Activated CD4-positive, alpha-beta T cell treated with anti-CD3 and anti-CD28 coated beads for 24 hours (primary cell): ENCODE results near the gene PRKN.

ENCODE experiments used
- DNase-seq, 2 donors: peaks; one replicate each; pipeline ENCODE4 v3.0.0-alpha.2; 2020; ENCODE audit warnings: low read depth in 2 of 2

Gene PRKN

DNA sequence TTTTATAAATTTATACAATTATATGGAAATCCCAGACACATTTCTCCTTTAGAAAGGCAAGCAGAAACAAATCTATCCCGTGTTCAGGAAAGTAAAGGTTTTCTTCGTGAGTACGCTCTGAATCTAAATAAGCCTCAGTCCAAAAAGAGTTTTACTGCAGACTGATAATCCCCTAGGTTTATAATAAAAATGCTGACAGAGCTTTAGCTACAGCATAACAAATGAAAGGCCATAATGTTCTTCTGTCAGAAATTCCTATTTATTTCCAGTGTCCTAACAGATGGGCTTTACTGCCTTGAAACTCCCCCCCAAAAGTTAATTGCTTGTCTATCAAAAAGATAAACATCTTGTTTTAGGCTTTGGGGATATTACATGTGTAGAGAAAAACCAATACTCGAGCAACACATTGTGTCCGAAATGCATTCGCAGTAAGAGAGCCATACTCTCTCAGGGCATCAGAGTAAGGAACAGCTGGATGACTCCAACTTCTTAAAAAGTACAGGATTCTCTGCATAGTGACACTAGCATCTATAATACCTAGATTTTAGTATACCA, 109.0 kb downstream of the PRKN start:
- DNase-seq: no peak

DNA sequence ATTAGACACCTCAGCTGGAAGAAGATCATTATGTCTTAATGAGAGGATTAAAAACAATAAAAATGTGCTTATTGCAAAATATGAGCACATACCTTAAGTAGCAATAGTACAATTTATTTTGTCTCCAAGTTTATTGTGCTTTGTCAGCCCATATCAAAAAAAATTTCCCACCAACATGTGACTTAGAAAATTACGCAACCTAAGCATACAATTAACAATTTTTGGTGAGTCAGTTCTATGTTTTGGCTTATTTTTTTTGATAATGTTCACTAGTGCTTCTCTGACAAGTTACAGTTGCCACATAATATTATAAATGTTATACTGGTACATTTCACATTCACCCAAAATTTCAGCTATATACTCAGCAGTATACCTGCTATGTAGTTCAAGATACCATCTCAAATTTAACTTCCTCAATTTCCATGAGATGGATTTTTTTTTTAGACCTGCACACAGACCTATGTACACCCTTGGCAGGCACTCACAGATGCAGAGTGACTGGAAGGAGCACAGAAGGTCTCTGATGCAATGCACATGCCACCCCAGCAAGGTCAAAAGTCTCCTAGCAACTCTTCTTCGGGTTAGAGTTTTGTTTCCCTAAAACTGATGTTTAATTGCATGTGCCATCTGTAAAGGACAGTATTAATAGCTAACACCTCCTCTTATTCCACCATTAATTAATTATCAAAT, 112.4 kb downstream of the PRKN start:
- DNase-seq: no peak

- no peak for DNase-seq
Measured at GRCh38 chr6:162613310-162613709, 114.3 kb downstream of the PRKN start.

DNA sequence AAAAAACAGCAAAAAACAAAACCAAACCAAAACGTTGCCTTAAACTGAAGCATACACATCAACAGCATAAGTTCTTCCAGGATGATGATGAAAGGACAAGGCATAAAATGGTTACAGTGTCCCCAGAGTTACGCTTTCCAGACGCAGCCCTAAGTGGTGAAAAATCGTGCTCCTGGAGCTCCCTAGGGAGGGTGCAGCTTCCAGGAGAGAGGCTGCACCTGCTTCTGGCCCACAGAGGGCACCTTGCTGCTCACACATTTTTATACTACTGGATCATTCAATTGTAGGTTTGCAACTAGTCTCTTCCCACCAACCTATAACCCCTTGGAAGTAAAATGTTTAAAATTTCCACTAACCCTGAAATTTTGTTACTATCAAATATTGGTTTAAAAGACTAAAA, 115.0 kb downstream of the PRKN start:
- no peak for DNase-seq

DNA sequence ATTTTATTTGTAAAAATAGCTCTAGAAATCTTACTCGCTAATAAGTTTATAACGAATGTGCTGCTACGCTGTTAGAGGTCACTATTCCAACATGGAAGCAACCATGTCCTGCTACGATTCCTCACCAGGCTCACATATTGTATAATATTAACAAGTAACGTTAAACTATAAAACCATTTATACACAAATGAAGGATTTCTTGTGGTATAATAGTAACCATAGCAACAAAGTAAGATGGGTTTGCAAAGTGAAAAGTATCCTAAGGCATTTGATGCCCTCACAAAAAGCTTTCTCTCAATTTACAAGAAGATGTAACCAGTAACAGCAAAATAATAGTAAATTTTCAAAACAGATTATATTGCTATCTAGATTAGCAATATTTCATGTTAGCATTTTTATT, 117.2 kb downstream of the PRKN start:
- no peak for DNase-seq

DNA sequence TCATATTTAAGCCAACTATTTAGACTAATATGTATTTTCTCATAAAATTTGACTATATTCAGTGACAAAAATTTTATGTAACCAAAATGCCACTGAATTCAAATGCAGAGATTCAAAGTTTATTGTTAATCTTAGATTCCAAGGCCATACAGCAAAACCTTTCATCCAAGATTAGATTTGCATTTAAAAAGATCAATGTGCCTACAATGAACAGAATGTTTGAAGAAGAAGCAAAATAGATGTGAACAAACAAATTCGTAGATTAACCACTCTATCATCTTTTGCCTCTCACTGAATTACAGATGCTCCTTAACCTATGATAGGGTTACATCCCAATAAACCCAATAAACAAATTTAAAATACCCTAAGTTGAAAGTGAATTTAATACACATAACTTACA, 121.7 kb downstream of the PRKN start:
- DNase-seq: no peak

DNA sequence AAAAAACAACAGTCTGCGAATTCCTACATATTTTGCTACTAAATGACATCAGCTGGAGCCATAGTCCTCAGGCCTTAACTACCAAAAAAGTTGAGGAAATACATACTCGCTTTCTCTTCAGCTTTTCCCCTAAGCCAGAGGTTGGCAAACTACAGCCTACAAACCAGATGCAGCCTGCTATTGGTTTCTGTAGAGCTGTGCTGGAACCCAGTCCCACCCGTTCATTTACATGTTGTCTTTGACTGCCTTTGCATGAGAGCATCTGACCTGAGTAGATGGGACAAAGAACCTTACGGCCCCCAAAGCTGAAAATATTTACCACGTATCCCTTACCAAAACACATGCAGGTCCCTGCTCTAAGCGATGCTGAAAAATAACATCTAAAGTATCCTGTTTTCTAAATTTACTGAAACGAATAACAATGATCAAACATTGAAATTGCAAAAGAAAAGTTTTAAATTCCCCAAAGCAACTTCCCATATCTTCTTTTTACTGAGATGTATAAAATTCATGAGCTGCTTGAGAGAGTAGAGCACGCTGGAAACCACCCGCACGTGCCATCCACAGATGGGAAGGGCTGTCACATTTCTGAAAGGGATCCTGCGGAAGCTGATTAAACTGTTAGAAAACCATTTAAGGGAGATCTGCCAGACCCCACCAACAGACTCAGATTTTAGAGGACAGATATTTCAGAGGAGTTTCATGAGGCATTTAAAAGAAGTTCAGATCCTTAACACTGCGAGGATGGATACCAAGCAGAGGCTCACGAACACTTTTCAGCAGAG, 124.1 kb downstream of the PRKN start:
- DNase-seq: no peak

GRCh38 chr6:162602759-162603158, 124.8 kb downstream of the PRKN start:
- DNase-seq: no peak

- DNase-seq: no peak
Measured at GRCh38 chr6:162596676-162597075, 130.9 kb downstream of the PRKN start.

DNA sequence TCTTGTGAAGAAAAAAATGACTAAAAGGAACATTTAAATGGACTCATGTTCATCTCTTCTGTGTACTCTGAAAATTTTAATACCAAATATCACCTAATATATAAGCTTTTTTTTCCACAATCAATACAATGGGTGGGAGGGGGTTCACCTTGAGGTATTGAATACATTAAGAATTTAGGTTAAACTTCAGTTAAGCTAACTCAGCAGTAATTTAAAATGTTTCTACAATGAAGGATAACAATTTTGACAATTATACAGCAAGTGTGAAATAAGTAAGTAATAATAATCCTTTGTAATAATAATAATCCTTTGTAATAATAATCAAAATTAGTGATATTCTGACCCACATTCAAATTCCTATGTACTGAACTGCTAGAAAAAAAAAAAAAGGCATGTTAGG, 136.0 kb downstream of the PRKN start:
- no peak for DNase-seq

- no peak for DNase-seq
Measured at GRCh38 chr6:162581988-162582780, 145.4 kb downstream of the PRKN start.

- no peak for DNase-seq
Measured at GRCh38 chr6:162580619-162581018, 146.9 kb downstream of the PRKN start.

DNA sequence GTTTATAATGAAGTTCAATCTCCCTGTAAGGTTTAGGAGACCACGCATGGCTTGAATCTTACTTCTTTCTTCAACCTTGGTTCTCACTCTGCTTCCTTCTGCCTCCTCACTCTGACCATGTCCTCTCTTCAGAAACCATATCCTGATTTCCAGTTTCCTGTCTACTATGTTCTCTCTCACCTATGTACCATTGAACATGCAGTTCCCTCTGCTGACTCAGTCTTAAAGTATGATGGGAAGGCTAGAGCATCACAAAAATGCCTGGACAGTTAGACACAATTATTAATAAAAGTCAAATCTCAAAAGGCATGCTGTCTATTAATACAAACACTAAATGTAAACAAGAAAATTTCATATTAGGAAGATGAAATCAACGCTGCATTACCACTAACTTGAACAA, 151.6 kb downstream of the PRKN start:
- DNase-seq: no peak

DNA sequence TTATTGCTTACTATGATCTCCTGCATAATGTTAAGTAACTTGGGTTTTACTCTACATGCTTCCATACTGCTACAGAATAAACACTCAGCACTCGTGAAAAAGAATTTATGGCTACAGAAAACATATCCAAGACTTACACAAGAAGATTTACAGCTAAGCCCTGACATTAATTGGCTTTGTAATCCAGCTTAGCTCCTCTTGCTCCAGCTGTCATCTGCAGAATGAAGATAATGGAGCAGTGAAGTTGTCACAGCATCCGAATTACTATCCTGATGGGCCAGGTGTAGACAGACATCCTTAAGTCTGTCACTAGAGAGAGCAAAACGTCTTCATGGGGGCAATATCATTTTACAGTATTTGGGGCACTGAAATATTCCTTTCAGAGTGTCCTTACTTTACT, 155.3 kb downstream of the PRKN start:
- no peak for DNase-seq

- DNase-seq: no peak
Measured at GRCh38 chr6:162568266-162568665, 159.3 kb downstream of the PRKN start.

GRCh38 chr6:162562041-162562440, 165.5 kb downstream of the PRKN start:
- no peak for DNase-seq

GRCh38 chr6:162560891-162561290, 166.7 kb downstream of the PRKN start:
- DNase-seq: no peak

DNA sequence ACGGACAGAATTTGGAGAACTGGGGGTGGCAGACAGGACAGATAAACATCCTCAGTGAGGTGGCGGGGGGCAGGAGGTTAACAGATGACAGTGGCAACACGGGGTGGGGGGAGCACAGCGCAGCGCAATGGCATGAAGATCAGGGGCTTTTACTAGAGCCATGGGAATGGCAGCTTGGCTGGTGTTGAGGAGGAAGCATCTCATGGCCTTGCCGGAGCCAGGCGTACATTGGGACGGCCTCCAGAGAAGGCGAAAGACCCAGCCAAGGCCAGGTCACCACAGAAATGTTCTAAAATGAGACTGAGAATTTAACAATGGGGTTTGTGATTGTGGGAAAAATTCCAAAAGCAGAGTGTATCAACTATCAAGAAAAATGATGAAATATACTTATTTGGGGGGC, 173.0 kb downstream of the PRKN start:
- no peak for DNase-seq

DNA sequence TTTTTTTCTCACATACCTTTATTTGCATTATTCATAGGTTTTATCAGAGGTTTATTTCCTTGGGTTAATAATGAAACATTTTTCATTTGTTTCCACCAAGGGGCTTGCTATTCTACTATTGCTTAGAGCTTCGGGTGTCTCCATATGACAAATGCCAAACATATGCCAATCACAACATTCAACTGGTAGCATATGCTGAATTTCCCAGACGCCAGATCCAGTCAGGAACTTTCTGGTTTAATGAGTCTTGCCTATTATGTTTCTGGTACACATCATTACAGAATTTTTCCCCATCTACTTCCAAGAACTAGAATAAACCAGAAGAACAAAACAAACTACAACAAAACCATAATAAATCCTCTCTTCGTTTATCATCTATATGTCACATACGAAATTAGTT, 180.7 kb downstream of the PRKN start:
- no peak for DNase-seq

- DNase-seq: no peak
Measured at GRCh38 chr6:162543221-162543620, 184.3 kb downstream of the PRKN start.

DNA sequence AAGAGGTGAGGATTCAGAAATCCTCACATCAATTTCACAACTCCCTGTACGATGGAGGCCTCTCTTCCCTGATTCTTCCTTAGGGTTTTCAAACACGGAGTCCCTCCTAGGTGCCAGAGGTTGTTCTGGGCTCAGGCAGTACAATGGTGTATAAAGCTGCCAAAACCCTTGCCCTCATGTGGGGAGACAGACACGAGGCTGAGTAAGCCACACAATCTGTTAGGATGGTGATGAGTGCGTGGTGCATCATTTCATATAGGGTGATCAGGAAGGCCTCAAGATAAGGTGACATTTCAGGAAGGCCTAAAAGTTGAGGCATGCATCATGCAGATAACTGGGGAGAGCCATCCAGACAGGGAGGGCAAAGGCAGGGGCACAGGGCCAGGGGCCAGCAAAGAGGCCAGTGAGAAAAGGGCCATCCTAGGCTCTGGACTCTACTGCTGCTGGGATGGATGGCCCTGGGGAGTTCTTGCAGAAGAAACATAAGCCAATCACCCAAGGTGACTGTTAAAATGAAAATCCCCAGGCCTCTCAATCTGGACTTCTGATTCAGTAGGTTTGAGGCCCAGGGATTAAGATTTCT, 186.5 kb downstream of the PRKN start:
- DNase-seq: no peak

DNA sequence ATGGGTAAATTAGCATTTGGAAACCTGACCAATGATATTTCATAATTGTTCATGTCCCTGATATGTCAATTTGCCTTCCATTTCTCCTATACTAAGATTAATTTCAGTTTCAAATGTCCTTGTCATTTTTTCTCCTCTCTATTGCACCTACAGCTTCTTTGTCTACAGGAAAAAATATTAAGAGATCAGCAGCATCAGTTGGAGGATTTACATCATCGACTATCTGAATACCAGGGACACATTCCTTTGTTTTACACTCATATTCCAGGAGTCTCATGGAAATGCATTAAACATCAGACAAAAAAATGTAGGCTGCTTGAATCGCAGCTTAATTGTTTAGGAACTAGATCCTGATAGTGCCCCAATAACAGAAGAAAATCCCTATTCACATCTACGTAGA, 188.2 kb downstream of the PRKN start:
- no peak for DNase-seq
